ENCODE data around the gene BMERB1. TPM values are rescaled to one million over a fixed set of nuclear protein-coding genes. Genes with fewer than 3 reads are reported as not detected.

Gene BMERB1
- total RNA-seq, 1 donor from 2014 or later, result 16.1 TPM

- Histone ChIP-seq H3K4me3 (no peak overlapping the region), H3K27ac (no peak overlapping the region), H3K9me3 (no peaks in the 10 kb centered on the region), H3K4me1 (peaks cover 33% of the 10 kb centered on the region), H3K36me3 (no peaks in the 10 kb centered on the region), H3K27me3 (ENCODE audit: low read depth) (no peaks in the 10 kb centered on the region)
- DNase-seq, result no peak
- no peak for TF ChIP-seq CTCF (IDR thresholded peaks at IDR 0.05)
- ATAC-seq, result no peak
- intact Hi-C loops (cut with DNase I), result no loop called here
These were observed 82.2 kb downstream of the BMERB1 start for GRCh38 chr16:15516609-15517008.

GRCh38 chr16:15517743-15518377 is 83.5 kb downstream of the BMERB1 start:
- Histone ChIP-seq H3K9me3 (no peaks in the 10 kb centered on the region), H3K4me1 (peaks cover 46% of the 10 kb centered on the region), H3K36me3 (no peaks in the 10 kb centered on the region), H3K27ac (peak overlapping the region; percentile 44), H3K27me3 (ENCODE audit: low read depth) (no peaks in the 10 kb centered on the region), H3K4me3 (no peak overlapping the region)
- no peak for DNase-seq
- intact Hi-C loops (cut with DNase I), result no loop called here
- ATAC-seq, result no peak
- TF ChIP-seq CTCF (IDR thresholded peaks at IDR 0.05), result no peak

- no peaks in the 10 kb centered on the region for H3K36me3 ChIP-seq
- no peaks in the 10 kb centered on the region for H3K27me3 ChIP-seq (ENCODE audit: low read depth)
- H3K27ac ChIP-seq, result peak overlapping the region; percentile 44
- H3K9me3 ChIP-seq, result no peaks in the 10 kb centered on the region
- DNase-seq, result no peak
- ATAC-seq, result peak; percentile 37 to 46
- peaks cover 54% of the 10 kb centered on the region for H3K4me1 ChIP-seq
- no peak for TF ChIP-seq CTCF (IDR thresholded peaks at IDR 0.05)
- intact Hi-C loops (cut with DNase I), result no loop called here
- H3K4me3 ChIP-seq, result no peak overlapping the region
These were observed 84.3 kb downstream of the BMERB1 start for GRCh38 chr16:15518381-15519351.

- intact Hi-C loops (cut with DNase I), result no loop called here
- ATAC-seq (no peak), DNase-seq (no peak)
- Histone ChIP-seq H3K36me3 (no peaks in the 10 kb centered on the region), H3K4me3 (no peak overlapping the region), H3K9me3 (no peaks in the 10 kb centered on the region), H3K4me1 (peaks cover 55% of the 10 kb centered on the region), H3K27me3 (ENCODE audit: low read depth) (no peaks in the 10 kb centered on the region), H3K27ac (peak overlapping the region; percentile 34)
- TF ChIP-seq CTCF (IDR thresholded peaks at IDR 0.05), result no peak
These were observed 85.4 kb downstream of the BMERB1 start for GRCh38 chr16:15519790-15520189.

- no peak for ATAC-seq
These were observed 87.0 kb downstream of the BMERB1 start for GRCh38 chr16:15521390-15521757.

More at GRCh38 chr16:15521390-15521757, 87.0 kb downstream of the BMERB1 start:
- H3K27ac ChIP-seq, result peak overlapping the region; percentile 68
- H3K27me3 ChIP-seq (ENCODE audit: low read depth), result no peaks in the 10 kb centered on the region
- H3K36me3 ChIP-seq, result no peaks in the 10 kb centered on the region
- no peak for TF ChIP-seq CTCF (IDR thresholded peaks at IDR 0.05)
- intact Hi-C loops (cut with DNase I), result no loop called here
- H3K9me3 ChIP-seq, result no peaks in the 10 kb centered on the region
- H3K4me1 ChIP-seq, result peaks cover 55% of the 10 kb centered on the region
- H3K4me3 ChIP-seq, result no peak overlapping the region
- no peak for DNase-seq

All from lower lobe of right lung (tissue), 2 donors.